RCC 7860 (cell line): Measurements from ENCODE around the gene ASB11.

ENCODE experiments used
- DNase-seq: peaks from one replicate; pipeline ENCODE4 v3.0.0-alpha.2; 2015; ENCODE audit warnings: low spot score
- FAIRE-seq: peaks from 2 replicates; lab custom pipeline; 2012; peaks lifted over from hg19 to GRCh38; lab: Jason Lieb, UNC

ASB11 gene, protein sequence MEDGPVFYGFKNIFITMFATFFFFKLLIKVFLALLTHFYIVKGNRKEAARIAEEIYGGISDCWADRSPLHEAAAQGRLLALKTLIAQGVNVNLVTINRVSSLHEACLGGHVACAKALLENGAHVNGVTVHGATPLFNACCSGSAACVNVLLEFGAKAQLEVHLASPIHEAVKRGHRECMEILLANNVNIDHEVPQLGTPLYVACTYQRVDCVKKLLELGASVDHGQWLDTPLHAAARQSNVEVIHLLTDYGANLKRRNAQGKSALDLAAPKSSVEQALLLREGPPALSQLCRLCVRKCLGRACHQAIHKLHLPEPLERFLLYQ

GRCh38 chrX:15315509-15315908 lies at the start of gene ASB11:
TSS of gene ASB11 (minus strand) at chrX:15315640. CDS start at chrX:15315605, 35 bp downstream.
- FAIRE-seq (no peak), DNase-seq (no peak)

GRCh38 chrX:15359701-15360100 lies 44.3 kb upstream of the ASB11 start:
- DNase-seq (no peak), FAIRE-seq (no peak)

DNA sequence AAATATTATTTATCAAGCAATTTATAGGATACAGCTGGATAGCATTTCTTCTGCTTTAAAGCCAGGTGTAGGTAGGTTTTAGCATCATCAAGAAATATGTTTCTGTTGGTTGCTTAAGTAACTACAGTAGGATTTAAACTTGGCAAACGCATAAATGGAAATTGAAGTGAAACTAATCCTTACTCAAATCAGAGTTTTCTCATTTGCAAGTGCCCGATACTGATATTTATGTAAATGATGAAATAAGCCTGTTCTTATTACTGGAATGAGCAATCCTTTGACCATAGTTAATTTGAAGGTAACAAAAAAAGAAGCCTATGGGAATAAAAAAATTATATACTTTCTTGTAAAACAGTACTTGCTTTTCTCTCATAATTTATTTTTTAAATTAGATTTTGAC lies 43.1 kb upstream of the ASB11 start:
- DNase-seq: no peak

GRCh38 chrX:15356444-15356843 lies 41.0 kb upstream of the ASB11 start:
- FAIRE-seq: no peak
- DNase-seq: no peak

More for the DNA sequence above, 43.1 kb upstream of the ASB11 start:
- FAIRE-seq: no peak

GRCh38 chrX:15350329-15350996 lies 35.0 kb upstream of the ASB11 start:
- no peak for DNase-seq
- FAIRE-seq: no peak

DNA sequence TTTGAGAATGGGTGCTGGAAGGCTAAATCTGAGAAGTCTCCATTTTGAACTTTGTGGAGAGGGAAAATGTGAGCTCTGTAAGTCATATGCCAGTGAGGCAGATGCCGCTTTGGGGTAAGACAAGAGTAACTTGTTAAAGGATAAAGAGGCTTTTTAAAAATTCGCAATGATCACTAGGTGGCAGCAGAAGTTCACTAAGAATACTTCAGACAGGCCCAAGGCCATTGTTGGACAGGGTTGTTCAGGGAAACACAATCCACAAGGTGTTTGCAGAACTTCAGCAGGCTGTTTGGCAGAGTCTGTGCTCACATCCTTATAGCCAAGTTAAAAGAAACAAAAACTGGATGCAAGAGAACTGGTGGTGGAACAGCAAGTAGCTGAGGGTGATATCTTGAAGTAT lies 33.6 kb upstream of the ASB11 start:
- peak; percentile 20 for DNase-seq

DNA sequence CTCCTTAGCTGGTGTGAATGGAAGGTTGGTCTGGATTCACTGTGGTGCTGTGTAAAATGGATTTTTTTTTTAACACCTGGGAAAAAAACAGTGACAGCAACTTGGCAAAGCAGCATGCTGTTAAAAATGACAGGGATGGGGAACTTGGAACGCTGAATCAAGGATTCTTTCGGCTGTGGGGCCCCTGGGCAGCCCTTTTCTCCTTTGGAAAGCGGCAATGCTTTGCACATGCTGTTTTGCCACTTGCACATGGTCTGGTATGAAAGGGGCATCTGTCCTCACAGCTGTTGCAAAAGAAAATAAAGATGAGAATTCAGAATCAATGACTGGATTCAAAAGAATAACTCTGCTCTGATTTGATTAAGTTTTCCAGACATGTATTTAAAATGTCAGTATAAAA lies 30.5 kb upstream of the ASB11 start:
- DNase-seq (no peak), FAIRE-seq (no peak)

More for the DNA sequence above, 33.6 kb upstream of the ASB11 start:
- peak; percentile 25 for FAIRE-seq

GRCh38 chrX:15344106-15344505 lies 28.7 kb upstream of the ASB11 start:
- no peak for FAIRE-seq
- no peak for DNase-seq

DNA sequence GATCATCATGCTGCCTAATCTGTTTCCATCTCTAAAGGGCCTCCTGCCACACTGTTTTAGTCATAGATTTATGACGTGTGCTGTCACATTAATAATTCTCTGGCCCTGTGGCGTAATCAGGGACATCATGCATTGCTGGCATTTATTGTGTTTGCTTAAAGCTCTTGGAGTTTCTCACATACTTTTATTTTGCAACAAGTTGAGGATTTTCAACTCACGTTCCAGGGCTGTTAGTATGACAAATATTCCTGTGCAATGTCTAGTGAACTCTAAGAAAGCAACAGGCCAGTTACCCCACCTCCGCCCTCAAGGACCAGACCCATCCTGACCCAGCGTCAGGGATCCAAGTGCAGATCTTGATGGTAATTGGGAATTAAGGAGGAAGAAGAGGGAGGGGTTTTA lies 27.6 kb upstream of the ASB11 start:
- FAIRE-seq: no peak
- no peak for DNase-seq

- FAIRE-seq (no peak), DNase-seq (no peak)
Measured at GRCh38 chrX:15340867-15341266, 25.4 kb upstream of the ASB11 start.

GRCh38 chrX:15336023-15336413 lies 20.6 kb upstream of the ASB11 start:
- DNase-seq: peak; percentile 17

DNA sequence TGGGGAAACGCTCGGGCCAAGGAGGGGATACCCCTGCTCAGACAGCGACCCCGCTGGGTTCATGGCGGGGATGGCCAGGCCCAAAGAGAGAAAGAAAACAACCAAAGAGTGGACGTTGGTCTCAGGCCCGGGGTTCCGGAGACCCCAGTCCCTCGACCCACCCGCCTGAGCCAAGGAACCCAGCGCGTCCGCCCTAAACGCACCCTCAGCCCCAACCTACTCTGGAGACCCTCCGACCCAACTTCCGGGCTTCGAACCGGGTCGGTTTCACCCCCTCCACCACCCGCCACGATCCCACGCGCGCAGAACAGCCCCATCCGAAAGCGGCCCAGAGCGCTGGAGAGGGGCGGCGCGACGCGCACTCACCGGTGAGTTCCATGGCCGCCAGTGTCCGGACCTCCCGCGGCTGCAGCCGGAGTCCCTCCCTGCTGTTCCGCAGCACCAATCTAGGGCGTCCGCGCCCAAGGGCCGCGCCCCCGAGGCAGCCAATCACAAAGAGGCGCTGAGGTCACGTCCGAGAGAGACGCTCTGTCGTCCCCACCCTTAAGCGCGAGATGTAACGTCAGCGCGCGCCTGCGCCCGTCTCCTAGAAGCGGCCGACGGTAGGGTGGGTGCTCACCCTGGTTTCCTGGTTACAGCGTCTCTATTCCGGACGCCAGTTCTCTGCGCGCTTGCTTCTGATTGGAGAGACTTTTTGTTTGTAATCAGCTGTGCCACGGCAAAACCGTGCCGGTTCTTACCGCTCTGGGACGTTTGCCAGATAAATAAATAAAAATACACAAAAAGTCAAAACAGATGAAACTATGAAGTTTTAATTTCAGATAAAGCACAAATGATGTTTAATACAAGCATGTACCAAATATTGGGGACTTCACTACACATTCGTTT lies 19.9 kb upstream of the ASB11 start, which contains the start of gene PIGA:
Gene PIGA (minus strand): TSS at position 389 of the 888 bp plus-strand sequence. CDS start 3,593 bp downstream, outside the sequence.
- DNase-seq (peak; percentile 86), FAIRE-seq (peak; percentile 92)

More at GRCh38 chrX:15336023-15336413, 20.6 kb upstream of the ASB11 start:
- no peak for FAIRE-seq

DNA sequence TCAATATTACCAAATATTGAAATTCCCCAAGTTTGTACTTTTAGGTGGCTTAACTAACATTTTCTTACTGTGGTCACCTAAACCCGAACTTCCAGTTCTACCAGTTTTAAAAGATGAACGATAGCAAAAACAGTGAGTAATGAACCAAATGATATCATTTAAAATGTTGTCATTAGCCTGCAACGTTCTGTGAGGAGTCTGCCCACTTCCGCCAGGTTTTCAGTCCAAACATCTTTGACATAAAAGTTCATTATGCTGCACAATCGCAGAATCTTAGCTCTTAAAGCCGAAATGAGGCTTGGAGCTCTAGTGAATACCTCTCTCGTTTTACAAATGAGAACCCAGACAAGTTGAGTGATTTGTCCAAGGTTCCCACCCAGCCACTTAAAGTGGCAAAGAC lies 19.1 kb upstream of the ASB11 start:
- no peak for FAIRE-seq
- DNase-seq: peak; percentile 4

DNA sequence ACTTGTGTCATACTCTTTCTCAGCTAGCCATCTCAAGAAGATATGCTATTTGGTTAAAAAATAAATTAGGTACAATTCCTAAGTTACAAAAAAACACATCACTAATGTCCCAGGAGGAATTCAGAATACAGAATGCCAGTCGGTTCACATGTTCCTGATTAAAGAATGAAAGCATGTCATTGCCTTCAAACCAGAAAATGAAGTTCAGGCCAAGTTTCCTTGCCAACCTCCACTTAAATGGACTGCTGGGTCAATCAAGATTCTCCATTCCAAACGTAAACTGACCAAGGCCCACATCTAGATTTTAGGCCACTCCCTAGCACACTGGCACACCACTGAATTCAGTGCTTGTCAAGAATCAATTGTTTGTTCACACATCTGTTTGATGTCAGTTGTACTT lies 13.4 kb upstream of the ASB11 start:
- DNase-seq (no peak), FAIRE-seq (no peak)

DNA sequence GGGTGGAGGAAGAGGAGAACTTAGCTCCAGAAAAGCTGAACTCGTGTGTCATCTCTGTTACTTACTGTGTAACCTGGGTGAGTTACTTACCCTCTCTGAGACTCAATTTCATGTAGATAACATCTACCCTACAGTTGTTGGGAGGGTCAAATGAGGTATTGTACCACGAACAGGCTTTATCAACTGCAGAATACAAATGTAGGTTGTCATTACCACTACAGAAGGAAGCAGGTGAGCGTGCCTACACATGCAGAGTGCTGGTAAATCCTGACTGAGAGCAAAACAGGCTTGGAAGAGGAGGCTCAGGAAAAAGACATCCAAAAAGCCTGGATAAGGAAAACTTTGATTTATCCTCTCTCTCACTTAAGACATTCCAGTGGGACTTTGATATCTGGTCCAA lies 12.7 kb upstream of the ASB11 start:
- DNase-seq (no peak), FAIRE-seq (no peak)

DNA sequence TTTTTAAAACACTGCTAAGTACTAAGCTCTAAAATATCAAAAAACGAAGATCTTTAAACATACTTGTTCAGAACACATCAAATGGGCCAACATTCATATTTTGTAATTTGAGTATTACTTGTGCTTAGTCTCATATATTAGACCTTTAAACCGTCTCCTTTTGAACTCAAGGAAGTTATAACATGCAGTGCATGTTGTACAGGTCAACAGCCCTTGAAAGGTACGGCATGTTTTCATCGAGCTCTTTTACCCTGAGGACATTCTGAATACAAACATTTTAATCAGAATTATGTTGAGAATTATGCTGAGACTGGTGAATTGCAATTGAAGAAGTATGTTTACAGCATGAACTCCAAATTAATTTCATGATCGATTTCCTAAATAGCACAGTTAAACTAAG lies 7.0 kb upstream of the ASB11 start:
- FAIRE-seq (no peak), DNase-seq (no peak)

DNA sequence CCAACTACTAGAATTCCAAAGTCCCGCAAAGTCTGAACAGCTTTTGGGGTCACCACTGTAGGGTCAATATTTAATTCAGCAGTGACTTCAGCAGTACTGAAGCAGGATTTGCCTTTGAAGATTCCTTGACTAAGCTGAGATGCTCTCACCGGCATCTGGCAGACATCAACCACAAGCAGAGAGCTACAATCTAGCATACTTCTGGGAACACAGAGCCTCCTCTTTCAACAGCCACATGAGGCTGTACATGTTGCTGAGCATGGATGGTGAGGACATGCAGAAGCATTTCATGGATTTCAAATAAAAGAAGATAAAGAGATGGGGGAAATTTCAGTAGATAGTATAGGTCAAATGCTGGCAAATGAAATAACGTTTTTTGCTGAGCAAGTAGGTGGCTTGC lies 6.6 kb upstream of the ASB11 start:
- FAIRE-seq: no peak
- no peak for DNase-seq

DNA sequence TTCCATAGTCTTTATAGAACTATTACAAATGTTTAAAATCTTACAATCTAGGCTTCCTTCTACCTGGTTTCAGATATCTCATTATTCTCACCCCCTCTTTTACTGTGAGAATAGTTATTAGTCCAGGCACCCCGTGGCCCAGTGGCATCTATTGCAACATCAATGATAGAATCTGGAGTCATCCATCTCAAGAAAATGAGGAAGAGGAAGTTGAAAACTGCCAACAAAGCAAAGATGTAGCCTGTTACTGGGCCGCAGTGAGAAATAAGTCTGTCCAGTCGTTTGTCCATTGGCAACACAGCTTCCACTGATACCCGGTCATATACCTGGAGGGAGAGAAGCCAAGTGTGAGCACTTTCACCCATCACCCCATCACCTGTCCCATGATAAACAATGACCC lies 6.0 kb upstream of the ASB11 start:
- FAIRE-seq (no peak), DNase-seq (no peak)

GRCh38 chrX:15320297-15320696 lies 4.9 kb upstream of the ASB11 start:
- DNase-seq (no peak), FAIRE-seq (no peak)

GRCh38 chrX:15319075-15319474 lies 3.6 kb upstream of the ASB11 start:
- FAIRE-seq (no peak), DNase-seq (no peak)

DNA sequence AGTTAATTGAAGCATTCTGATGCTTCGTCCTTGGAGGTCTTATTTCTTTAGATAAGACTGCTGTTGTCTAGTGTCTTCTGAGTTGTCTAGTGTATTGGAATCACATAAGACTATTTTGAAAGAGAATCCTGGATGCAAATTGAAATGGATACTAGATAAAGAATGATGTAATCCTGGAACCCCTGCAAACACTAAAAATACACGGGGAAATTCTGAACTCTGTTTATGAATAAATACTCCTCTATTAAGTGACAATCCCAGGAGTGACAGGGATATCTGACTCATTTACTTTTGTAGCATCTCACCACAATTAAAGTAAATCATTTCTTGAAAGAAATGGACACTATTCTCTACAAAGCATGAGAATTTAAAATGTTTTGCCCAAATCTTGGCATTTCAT lies 968 bp downstream of the ASB11 start:
- FAIRE-seq (no peak), DNase-seq (no peak)
